Nephron (organoid): Measurements from ENCODE around the gene LRRC56.

ENCODE experiments used
- H3K27ac Mint-ChIP-seq, 3 experiments: 2 replicates each; pipeline ENCODE4 v1.8.0; 2020; ENCODE audit warnings: mixed read lengths in 3 of 3, mild to moderate bottlenecking in 2 of 3, moderate library complexity in 1 of 3
- H3K27me3 Mint-ChIP-seq: 2 replicates; pipeline ENCODE4 v1.8.0; 2021; ENCODE audit warnings: low read depth, mild to moderate bottlenecking, moderate library complexity, mixed read lengths
- H3K36me3 Mint-ChIP-seq: 2 replicates; pipeline ENCODE4 v1.8.0; 2020; ENCODE audit warnings: low read depth, mixed read lengths
- H3K4me1 Mint-ChIP-seq: 2 replicates; pipeline ENCODE4 v1.8.0; 2020; ENCODE audit warnings: mixed read lengths
- H3K4me3 Mint-ChIP-seq, 3 experiments: 2 replicates each; pipeline ENCODE4 v1.8.0; 2020; ENCODE audit warnings: mild to moderate bottlenecking in 3 of 3, mixed read lengths in 3 of 3, moderate library complexity in 2 of 3
- H3K9me3 Mint-ChIP-seq: 2 replicates; pipeline ENCODE4 v1.8.0; 2020; ENCODE audit warnings: mixed read lengths
- TF ChIP-seq, protein P1 (sequence below), 3 experiments: fragments of 200-600 bp; sonication (generic); IDR thresholded peaks; one replicate each; pipeline ENCODE4 v1.5.0; 2021; ENCODE audit warnings: antibody characterized with exemption in 3 of 3; ENCODE audit not compliant: unreplicated experiment in 3 of 3

Gene LRRC56

DNA sequence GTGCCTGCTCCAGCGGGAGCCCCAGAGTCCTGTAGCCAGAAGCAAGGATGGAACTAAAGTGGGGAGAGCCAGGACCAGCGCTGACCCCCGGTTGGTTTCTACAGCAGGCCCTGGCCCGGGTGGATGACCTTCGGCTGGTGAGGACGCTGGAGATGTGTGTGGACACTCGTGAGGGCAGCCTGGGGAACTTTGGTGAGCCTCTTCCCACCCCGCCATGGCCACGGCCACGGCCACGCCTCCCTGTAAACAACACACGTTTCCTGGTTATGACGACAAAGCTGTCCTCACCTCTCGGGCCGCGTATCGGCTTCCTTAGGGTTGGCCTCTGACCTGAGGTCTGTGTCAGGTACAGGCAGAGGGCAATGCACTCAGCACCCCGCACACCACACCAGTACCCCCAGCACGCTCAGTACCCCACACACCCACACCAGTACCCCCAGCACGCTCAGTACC lies 4.1 kb downstream of the LRRC56 start:
- H3K4me3 Mint-ChIP-seq: no peak overlapping the region

GRCh38 chr11:544817-545166 lies 7.5 kb downstream of the LRRC56 start:
- no peak overlapping the region for H3K27ac Mint-ChIP-seq
- no peaks in the 10 kb centered on the region for H3K9me3 Mint-ChIP-seq
- no peak overlapping the region for H3K4me3 Mint-ChIP-seq
- no peaks in the 10 kb centered on the region for H3K4me1 Mint-ChIP-seq
- TF ChIP-seq, protein P1, sequence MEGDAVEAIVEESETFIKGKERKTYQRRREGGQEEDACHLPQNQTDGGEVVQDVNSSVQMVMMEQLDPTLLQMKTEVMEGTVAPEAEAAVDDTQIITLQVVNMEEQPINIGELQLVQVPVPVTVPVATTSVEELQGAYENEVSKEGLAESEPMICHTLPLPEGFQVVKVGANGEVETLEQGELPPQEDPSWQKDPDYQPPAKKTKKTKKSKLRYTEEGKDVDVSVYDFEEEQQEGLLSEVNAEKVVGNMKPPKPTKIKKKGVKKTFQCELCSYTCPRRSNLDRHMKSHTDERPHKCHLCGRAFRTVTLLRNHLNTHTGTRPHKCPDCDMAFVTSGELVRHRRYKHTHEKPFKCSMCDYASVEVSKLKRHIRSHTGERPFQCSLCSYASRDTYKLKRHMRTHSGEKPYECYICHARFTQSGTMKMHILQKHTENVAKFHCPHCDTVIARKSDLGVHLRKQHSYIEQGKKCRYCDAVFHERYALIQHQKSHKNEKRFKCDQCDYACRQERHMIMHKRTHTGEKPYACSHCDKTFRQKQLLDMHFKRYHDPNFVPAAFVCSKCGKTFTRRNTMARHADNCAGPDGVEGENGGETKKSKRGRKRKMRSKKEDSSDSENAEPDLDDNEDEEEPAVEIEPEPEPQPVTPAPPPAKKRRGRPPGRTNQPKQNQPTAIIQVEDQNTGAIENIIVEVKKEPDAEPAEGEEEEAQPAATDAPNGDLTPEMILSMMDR (IDR thresholded peaks at IDR 0.05; ENCODE audit: unreplicated experiment in 3 of 3): no peak
- no peaks in the 10 kb centered on the region for H3K36me3 Mint-ChIP-seq
- H3K27me3 Mint-ChIP-seq: peaks cover 12% of the 10 kb centered on the region

More for the DNA sequence above, 4.1 kb downstream of the LRRC56 start:
- H3K27ac Mint-ChIP-seq: no peak overlapping the region
- H3K36me3 Mint-ChIP-seq: no peaks in the 10 kb centered on the region
- TF ChIP-seq, protein P1 (IDR thresholded peaks at IDR 0.05; ENCODE audit: unreplicated experiment in 3 of 3): no peak
- no peaks in the 10 kb centered on the region for H3K9me3 Mint-ChIP-seq
- H3K4me1 Mint-ChIP-seq: no peaks in the 10 kb centered on the region
- peaks cover 21% of the 10 kb centered on the region for H3K27me3 Mint-ChIP-seq

DNA sequence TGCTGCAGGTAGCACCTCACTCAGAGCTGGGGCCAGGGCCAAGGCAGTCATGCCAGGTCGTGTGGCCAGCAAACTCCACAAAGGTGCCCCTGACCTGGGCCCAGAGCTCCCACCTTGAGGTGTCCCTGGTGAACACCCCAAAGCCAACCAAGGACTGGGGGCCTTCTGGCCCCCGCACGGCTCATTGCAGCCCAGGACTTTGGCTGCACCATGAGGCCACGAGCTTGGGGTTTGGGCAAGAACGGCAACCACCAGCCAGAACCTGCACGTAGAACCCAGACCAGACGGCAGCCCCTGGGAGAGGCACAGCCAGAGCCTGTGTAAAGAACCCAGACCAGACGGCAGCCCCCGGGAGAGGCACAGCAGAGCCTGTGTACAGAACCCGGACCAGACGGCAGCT lies 7.8 kb downstream of the LRRC56 start:
- Mint-ChIP-seq H3K4me3 (no peak overlapping the region), H3K27me3 (peaks cover 11% of the 10 kb centered on the region), H3K36me3 (no peaks in the 10 kb centered on the region), H3K9me3 (no peaks in the 10 kb centered on the region), H3K4me1 (no peaks in the 10 kb centered on the region), H3K27ac (no peak overlapping the region)
- TF ChIP-seq, protein P1 (IDR thresholded peaks at IDR 0.05; ENCODE audit: unreplicated experiment in 3 of 3): no peak

DNA sequence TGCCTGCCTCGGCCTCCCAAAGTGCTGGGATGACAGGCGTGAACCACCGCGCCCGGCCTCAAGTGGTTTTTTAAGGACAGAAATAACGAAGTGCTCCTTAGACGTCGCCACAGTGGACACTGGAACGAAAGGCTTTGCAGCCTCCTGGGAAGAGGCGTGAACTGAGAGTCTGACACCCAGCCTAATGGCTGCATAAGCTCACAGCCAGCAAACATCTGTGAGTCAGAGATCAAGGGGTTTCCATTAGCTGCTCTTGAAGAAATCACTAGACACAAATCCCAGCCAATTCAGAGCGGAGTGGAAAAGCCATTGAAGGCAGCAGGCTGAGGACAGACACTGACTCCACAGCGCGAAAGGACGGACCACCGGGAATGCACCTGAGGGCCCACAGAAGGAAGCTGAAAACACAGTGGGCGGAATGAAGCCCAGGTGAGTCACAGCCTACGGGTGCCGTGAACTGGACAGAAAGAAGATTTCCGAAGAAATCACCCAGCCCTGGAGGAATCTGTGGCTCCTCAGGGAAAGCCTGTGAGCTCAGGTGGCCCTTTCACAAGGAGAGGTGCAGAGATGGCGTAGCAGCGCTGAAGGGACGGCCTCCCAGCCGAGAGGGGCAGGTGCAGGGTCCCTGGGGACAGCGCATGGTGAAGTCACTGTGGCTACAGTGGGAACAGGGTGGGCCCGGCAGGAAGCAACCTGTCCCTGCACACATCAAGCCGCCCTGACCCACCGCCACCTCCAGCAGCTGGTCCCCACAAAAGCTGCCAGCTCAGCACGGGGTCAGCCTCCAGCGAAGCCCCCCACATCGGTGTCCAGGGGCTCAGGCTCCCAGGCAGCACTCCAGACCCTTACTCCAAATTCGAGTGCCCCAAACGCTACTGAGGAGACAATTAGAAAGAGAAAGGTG lies 11.6 kb downstream of the LRRC56 start:
- no peaks in the 10 kb centered on the region for H3K9me3 Mint-ChIP-seq

DNA sequence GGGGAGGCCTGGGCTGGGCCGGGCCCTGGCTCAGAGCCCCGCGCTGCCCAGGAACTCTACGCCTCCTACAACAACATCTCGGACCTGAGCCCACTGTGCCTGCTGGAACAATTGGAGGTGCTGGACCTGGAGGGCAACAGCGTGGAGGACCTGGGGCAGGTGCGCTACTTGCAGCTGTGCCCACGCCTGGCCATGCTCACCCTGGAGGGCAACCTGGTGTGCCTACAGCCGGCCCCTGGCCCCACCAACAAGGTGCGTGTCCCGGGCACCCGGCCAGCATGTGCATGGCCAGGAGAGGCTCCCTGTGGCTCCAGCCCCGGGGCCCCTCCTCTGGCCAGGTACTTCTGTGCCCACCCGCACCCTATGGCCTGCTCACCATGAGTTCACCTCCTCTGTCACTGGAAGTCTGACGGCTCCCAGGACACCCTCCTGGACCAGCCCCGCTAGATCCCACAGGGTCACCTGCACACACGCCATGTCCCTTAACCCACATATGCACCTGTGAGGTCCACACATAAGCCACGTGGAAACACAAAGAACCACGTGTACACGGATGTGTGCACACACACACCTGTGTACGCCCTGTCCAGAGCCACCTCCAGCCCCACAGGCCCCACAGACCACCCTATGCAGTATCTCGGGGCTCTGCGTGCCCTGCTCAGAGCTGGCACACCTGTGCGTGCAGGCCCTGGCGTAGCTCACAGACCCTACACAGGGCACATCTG lies 12.9 kb downstream of the LRRC56 start:
- Mint-ChIP-seq H3K4me3 (no peak overlapping the region), H3K36me3 (no peaks in the 10 kb centered on the region)

More for the DNA sequence above, 11.6 kb downstream of the LRRC56 start:
- no peaks in the 10 kb centered on the region for H3K4me1 Mint-ChIP-seq
- no peak overlapping the region for H3K4me3 Mint-ChIP-seq
- no peak overlapping the region for H3K27ac Mint-ChIP-seq
- H3K27me3 Mint-ChIP-seq: peaks cover 21% of the 10 kb centered on the region
- H3K36me3 Mint-ChIP-seq: no peaks in the 10 kb centered on the region
- TF ChIP-seq, protein P1 (IDR thresholded peaks at IDR 0.05; ENCODE audit: unreplicated experiment in 3 of 3): no peak

More for the DNA sequence above, 12.9 kb downstream of the LRRC56 start:
- Mint-ChIP-seq H3K27ac (no peak overlapping the region), H3K4me1 (no peaks in the 10 kb centered on the region), H3K9me3 (no peaks in the 10 kb centered on the region), H3K27me3 (peaks cover 24% of the 10 kb centered on the region)
- TF ChIP-seq, protein P1 (IDR thresholded peaks at IDR 0.05; ENCODE audit: unreplicated experiment in 3 of 3): no peak
